HPDE6-E6E7 (cell line): ENCODE data around the gene KDM6A.
"Not testable (repeated sequence)": the region's sequence is repeated elsewhere in the genome, so short reads cannot be mapped to it uniquely, and the experiment has no call there.

ENCODE experiments used
- DNase-seq: peaks from one replicate; pipeline ENCODE4 v3.0.0; 2011; ENCODE audit warnings: missing footprints; ENCODE audit errors: extremely low spot score

Gene KDM6A

GRCh38 chrX:44922980-44923379 lies 50.0 kb downstream of the KDM6A start:
- no peak for DNase-seq

GRCh38 chrX:44927398-44927797 lies 54.4 kb downstream of the KDM6A start:
- no peak for DNase-seq

- DNase-seq: no peak
These were observed 58.5 kb downstream of the KDM6A start for GRCh38 chrX:44931441-44931973.

GRCh38 chrX:44935172-44935571 lies 62.2 kb downstream of the KDM6A start:
- DNase-seq: no peak

- peak; percentile 67 for DNase-seq
These were observed 62.7 kb downstream of the KDM6A start for GRCh38 chrX:44935640-44936039.

GRCh38 chrX:44937606-44938005 lies 64.6 kb downstream of the KDM6A start:
- no peak for DNase-seq

GRCh38 chrX:44938111-44938510 lies 65.1 kb downstream of the KDM6A start:
- no peak for DNase-seq

- DNase-seq: not testable (repeated sequence)
These were observed 67.6 kb downstream of the KDM6A start for GRCh38 chrX:44940541-44940940.

- no peak for DNase-seq
These were observed 70.0 kb downstream of the KDM6A start for GRCh38 chrX:44943007-44943406.

- DNase-seq: no peak
These were observed 71.9 kb downstream of the KDM6A start for GRCh38 chrX:44944894-44945293.

GRCh38 chrX:44945736-44946135 lies 72.7 kb downstream of the KDM6A start:
- no peak for DNase-seq

GRCh38 chrX:44946771-44947170 lies 73.8 kb downstream of the KDM6A start:
- no peak for DNase-seq

GRCh38 chrX:44947995-44948394 lies 75.0 kb downstream of the KDM6A start:
- no peak for DNase-seq

GRCh38 chrX:44948406-44948805 lies 75.4 kb downstream of the KDM6A start:
- DNase-seq: no peak

GRCh38 chrX:44949125-44949524 lies 76.1 kb downstream of the KDM6A start:
- DNase-seq: no peak

GRCh38 chrX:44950471-44951366 lies 77.7 kb downstream of the KDM6A start:
- not testable (repeated sequence) for DNase-seq

- DNase-seq: no peak
These were observed 78.6 kb downstream of the KDM6A start for GRCh38 chrX:44951572-44952067.

- DNase-seq: no peak
These were observed 79.5 kb downstream of the KDM6A start for GRCh38 chrX:44952329-44953027.

GRCh38 chrX:44953734-44954502 lies 80.9 kb downstream of the KDM6A start:
- DNase-seq: no peak

GRCh38 chrX:44954562-44954961 lies 81.6 kb downstream of the KDM6A start:
- no peak for DNase-seq

- no peak for DNase-seq
These were observed 84.9 kb downstream of the KDM6A start for GRCh38 chrX:44957848-44958247.

- DNase-seq: no peak
These were observed 85.5 kb downstream of the KDM6A start for GRCh38 chrX:44958480-44958879.
